H54 (cell line): ENCODE measurements around the gene LYPLAL1.

Source experiments
- DNase-seq: peaks from one replicate; pipeline ENCODE4 v3.0.0; 2011; ENCODE audit warnings: low spot score, mixed read lengths; ENCODE audit not compliant: insufficient read length
- FAIRE-seq: peaks from 3 replicates; lab custom pipeline; 2011; peaks lifted over from hg19 to GRCh38; lab: Jason Lieb, UNC
- POLR2A ChIP-seq: IDR thresholded peaks from 2 replicates; pipeline ENCODE4 v1.6.1; 2011; ENCODE audit warnings: low read depth, mild to moderate bottlenecking, low read length

The LYPLAL1 gene

DNA sequence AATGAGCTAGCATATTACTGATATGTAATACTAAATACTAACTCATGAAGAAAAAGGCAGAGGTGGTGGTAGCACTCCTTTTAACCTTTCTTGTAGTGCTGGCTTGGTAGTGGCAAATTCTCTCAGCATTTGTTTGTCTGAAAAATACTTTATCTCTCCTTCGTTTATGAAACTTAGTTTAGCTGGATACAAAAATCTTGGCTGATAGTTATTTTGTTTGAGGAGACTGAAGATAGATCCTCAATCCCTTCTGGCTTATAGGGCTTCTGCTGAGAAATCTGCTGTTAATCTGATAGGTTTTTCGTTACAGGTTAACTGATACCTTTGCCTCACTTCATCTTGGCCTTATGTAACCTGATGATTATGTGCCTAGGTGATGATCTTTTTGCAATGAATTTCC lies 87.8 kb downstream of the LYPLAL1 start:
- FAIRE-seq (no peak), DNase-seq (no peak)
- TF ChIP-seq POLR2A, result no peak
